GM19467 (cell line): ENCODE data around the gene WNT7A.
"Not testable (repeated sequence)": the region's sequence is repeated elsewhere in the genome, so short reads cannot be mapped to it uniquely, and the experiment has no call there.

Experiments
- ATAC-seq: cut with Tn5 transposase; IDR thresholded peaks from one replicate; pipeline ENCODE4 v1.9.1; 2021; ENCODE audit warnings: mild to moderate bottlenecking, moderate library complexity; ENCODE audit not compliant: unreplicated experiment

Gene WNT7A

DNA sequence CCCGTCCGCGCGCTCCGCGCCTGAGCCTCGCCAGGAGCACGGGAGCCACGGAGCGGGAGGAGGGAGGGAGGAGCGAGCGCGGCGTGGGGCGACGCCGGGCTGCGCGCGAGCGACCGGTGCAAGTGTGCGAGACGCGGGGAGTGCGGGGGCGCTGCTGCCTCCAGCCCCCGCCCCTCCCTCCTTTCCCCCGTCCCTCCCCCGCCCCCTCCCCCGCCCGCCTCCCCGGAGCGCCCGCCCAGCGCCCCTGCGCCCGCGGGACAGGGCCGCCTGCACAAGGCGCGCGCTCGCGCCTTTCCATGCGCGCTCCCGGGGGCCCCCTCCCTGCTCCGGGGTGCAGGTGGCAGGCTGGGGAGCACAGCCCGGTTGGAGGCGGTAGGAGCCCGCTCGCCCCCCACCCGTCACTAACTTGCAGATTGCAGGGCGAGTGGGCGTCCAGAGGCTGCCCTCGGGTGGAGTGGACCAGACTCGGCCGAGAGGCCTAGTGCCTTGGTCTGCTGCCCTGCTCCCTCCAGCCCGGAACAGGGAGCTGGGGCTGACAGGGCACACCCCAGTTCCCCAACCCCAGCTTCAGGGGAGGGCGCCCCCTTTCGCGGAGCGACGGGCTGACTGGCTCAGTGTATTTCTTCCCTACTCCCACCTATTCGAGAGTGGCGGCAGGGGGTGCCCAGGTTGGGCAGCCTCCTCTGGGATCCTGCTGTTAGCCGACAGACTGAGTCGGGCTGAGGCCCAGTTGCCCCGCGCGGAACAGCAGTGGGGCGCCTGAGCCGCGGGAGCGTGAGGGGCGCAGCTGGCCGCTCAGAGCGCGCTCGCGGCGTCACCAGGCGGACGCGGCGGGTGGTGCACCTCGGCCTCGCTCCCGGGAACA lies at the start of gene WNT7A:
Gene WNT7A (minus strand): TSS at position 126 of the 865 bp plus-strand sequence. CDS start 255 bp downstream, outside the sequence.
- ATAC-seq: no peak

DNA sequence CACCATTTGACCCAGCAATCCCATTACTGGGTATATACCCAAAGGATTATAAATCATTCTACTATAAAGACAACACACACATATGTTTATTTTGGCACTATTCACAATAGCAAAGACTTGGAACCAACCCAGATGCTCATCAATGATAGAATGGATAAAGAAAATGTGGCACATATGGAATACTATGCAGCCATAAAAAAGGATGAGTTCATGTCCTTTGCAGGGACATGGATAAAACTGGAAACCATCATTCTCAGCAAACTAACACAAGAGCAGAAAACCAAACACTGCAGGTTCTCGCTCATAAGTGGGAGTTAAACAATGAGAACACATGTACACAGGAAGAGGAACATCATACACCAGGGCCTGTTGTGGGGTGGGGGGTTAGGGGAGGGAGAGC lies 48.9 kb upstream of the WNT7A start:
- ATAC-seq: not testable (repeated sequence)

DNA sequence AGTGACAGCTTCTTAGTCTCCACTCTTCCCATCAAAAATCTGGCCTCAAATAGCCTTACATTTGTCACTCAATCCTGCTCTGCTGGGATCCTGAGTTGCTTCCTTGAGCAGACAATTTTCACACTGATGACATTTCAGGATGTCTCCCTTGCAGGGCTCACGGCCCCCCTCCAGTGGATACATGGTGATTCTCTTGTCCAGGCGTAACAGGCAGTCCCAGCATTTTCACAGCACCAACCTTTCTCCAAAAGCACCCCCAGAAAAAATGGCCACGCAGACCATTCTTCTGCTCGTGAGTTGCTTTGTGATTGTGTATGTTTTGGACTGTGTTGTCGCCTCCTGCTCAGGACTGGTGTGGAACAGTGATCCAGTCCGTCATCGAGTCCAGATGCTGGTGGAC lies 47.4 kb upstream of the WNT7A start:
- ATAC-seq: no peak

DNA sequence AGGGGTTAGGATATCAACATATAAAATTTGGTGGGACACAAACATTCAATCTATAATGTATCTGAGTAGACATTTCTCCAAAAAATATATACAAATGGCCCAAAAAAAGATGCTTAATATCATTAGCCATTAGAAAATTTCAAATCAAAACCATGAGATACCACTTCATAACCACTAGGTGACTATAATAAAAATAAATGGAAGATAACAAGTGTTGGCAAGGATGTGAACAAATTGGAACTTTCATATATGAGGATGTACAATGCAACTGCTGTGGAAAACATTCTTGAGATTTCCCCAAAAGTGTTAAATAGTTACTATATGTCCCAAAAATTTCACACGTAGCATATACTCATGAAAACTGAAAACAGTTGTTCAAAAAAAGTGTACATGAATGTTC lies 36.5 kb upstream of the WNT7A start:
- ATAC-seq: no peak

DNA sequence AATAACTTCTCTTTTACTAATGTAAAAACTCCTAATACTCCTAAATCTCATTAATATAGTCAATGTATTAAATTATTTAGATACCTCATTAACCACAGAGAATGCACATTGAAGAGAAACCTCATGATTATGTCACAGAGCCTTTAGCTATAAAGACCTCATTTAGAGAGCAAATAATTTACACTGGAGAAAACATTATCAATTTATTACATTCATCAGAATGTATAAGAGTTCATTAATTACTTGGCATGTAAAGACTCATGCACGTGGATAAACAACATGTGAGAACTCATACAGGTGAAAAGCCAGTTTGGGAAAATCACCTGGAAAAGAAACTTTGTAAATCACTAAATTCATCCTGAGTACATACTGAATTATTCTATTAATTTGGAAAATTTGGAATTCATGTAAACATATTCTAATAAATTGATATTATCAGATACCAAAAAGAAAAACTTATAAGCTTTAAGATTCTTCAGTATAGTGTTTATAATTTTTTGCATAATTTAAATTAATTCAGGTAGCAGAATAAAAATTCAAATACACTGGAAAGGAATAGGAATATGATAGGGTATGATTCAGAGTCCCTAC lies 22.9 kb upstream of the WNT7A start:
- no peak for ATAC-seq

DNA sequence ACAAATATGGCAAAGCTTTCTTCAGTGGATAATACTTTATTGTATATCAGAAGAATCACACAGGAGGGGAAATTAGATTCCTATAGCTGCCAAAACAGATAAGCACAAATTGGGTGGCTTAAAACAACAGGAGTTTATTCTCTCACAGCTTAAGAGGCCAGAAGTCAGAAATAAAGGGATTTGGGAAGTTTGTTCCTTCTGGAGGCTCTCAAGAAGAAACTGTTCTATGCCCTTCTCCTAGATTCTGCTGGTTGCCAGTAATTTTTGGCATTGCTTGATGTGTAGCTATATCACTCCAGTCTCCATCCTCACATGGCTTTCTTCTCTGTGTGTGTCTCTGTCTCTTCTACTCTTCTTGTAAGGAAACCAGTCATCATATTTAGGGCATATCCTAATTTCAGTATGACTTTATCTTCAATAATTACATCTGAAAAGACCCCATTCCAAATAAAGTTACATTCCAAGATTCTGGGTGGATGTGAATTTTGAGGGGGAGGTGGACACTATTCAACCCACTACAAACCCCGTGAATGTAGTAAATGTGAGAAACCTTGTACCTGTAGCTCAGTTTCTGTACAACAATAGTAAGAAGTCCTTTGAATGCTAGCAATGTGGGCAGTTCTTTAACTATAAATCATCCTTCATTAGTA lies 22.2 kb upstream of the WNT7A start:
- ATAC-seq: no peak

DNA sequence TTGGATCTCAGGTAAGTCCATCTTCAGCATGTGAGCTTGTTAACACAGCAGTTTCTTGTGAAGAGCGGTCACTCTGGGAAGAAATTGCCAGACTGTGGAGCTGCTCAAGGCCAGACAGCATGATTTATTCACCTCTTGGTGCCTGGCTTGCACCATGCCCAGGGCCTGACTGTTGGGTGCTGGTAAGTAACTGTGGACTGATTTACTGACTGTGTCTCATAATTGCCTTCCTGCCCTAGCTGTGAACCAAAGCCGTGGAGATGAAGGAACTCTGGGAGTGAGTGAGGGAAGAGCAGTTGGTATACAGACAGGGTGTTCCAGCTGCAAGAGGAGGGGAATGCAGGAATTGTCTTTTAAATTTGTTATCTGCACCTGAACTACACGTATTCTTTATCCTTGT lies 18.5 kb upstream of the WNT7A start:
- ATAC-seq: no peak

DNA sequence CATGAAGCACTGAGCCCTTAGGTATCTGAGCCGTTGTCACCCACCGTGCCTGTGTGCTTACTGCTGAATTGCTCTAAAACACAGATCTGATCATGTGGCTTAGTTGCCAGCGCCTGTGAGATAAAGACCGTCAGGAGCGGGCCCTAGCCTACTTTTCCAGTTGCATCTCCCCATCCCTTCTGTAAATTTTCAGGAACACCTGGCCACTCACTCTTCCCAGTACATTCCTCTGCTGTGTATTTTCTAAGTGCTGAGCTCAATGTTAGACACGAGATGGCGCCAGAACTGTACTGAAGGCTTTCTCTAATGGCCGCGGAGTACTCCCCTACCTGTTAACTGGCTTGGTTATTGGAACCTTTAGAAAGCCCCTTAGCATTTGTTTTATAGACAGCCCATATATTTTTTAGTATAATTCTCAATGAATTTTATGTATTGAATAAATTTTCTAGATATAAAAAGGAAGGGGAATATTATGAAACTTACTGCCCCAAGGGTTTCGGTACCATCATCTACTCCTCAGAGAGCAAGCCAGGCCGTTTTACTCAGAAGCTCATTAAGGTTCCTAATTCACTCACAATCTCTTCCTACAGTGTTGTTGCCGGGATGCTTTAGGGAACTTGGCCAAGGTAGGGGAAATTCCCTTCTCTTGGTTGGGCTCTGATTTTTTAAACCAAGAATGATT lies 16.7 kb upstream of the WNT7A start:
- ATAC-seq: no peak

DNA sequence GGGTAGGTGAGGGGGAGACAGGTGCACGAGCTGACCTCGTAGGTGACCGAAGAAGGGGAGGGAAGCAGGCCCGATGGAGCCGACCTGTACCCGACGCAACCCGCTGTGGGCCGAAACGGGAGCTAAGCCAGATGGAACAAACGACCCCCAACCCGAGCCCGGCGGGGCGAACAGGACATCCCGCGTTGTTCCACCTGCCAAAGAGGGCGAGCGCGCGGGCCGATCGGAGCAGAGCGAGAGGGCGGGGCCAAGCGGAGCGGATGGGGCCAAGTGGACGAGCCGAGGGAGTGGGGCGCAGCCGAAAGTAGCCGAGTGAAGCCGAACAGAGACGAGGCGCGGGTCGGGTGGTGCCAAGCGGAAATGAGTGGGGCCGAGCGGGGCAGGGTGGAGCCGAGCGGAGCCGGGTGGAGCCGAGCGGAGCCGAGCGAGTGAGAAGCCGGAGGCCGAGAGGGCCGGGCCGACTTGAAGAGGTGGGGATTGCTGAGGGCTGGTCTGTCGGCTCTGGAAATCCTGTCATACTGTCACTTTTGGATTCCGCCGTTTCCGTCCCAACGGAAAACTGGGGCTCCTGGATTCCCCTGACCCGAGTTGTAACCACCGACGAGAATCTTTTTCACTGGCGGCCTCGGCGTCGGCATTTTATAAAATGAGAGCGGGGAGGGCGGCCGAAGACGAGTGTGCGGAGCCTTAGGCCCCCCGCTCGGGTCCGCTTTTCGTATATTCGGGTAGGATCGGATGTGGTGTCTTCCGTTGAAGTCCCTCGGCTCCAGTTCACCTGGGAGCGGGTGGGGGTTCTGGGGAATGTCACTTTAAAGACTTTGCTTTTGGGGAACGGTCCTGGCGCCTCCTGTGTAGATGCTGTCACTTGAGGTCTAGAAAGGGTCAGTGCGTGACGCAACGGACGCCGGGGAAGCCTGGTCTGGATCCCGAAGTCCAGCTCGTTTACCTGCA lies 15.6 kb upstream of the WNT7A start:
- ATAC-seq: peak; percentile 98

DNA sequence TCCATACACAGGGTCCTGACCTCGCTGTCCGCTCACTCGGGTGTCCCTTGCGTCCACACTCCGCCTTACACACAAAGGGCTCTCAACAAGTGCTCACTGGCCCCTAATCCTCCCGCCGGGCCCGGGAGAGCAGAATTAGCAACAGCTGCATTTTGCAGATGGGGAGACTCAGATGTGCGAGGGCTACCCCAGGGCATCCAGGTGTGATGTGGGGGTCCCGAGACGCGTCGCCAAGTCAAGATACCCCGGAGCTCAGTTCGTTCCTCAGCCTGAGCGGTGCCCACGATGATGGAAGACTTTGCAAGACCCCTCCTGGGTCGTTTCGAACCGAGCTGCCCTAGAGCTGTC lies 14.9 kb upstream of the WNT7A start:
- no peak for ATAC-seq

DNA sequence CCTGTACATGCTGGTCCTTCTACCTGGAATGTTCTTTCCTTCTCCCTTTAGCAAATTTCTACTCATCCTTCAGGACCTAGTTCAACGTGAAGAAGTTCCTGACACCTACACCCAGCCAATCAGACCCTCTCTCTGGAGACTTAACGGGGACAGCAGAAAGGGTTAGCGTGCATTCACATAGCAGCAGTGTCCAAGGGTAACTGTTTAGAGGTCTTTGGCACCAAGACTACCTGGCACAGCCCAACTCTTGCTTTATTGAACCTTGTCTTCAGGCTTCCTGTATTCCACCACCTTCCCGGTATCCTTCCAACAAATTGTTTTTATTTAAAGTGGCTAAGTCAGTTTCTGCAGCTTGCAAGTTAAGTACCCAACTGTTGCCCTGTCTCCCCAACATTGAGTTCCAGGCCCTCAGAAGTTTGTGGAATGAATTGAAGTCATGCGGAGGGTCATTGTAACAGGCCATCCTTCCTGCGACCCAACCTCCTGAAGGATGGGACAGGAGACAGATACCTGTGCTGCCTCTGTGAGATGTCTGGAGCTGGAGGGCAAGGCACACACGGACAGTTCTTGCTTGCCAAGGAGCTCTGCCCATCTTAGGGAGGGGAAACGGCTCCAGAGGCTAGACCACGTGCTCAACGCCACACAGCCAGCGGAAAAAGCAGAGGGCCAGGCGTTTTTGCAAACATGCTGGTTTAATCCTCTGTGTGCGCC lies 14.4 kb upstream of the WNT7A start:
- ATAC-seq: no peak

DNA sequence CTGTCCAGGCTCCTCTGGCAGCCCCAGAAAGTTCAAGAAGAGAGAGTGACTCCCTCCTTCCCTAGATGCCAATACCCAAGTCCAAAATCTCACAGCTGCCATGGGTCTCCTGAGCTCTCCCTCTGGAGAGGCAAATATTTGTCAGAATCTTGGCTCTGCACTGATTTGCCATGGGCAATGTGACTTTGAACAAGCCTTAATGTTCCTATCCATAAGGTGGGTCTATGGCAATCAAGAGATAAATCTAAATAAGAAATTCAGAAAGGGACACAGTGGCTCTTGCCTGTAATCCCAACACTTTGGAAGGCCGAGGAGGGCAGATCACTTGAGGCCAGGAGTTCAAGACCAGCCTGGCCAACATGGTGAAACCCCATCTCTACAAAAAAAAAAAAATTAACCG lies 12.4 kb upstream of the WNT7A start:
- no peak for ATAC-seq

DNA sequence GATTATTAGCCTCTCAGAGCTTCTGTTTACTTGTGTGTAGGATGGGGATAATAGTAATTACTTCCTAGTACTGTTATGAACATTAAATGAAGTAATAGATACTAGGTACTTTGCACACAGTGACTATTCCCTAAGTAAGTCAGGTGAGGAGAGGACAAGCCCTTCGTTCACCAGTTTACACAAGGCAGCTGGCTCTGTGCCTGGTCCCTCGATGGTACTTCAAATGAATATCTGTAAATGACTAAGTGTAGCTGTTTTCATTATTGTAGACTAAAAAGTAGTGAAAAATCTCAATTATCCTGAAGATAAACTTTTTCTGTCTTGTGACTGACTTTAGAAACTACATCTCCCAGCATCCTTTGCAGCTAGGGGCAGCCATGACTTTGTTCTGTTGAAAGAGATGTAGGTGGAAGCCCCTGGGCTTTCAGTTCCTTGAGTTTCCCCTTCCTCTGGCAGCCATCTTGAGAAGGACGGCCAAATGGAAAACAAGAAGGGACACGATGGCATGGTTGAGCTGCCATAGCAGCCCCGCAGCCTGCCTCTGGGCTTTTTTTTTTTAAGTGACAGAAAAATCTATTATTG lies 11.7 kb upstream of the WNT7A start:
- no peak for ATAC-seq

DNA sequence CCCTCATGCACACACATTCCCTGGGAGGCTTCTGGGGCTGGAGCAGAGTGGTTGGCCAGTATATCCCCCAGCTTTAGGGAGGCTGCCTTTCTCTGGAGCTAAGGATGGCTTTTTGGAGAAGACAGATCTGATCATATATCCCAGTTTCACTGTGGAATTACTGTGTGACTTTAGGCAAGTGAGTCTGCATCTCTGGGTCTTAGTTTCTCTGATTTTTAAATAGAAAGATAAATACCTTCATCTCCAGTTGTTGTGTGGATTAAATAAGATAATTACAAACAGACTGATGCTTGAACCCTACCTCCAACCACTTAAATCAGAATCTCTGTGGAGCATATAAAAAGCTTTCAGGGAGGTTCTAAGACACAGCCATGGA lies 11.1 kb upstream of the WNT7A start:
- no peak for ATAC-seq

DNA sequence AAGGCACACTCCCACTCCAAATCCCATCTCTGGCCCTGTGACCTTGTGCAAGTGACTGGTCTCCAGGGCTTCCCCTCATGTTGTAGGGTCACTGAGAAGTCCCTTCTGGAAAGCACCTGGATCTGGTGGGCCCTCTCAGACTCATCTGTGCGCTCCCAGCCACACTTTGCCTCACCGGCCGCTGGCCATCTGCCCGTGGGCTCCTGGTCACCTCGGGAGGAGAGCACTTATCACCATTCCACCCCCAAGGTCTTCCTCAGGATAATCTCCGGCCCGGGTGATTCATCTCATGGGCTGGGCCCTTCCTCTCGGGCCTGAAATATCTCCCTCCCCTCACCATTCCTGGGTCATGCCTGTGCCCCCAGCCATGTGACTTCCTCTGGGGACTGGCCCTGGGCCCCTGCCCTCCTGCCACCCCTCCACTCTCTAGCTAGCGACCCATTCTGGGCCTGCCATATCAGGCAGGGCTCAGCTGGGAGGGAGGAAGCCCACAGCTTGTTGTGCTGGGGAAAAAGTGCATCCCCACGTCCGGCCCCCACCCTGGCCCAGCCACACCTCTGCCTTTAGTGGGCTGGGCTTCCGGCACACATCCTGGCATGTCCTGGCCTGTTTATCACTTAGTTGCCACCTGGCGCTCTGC lies 10.6 kb upstream of the WNT7A start:
- no peak for ATAC-seq

DNA sequence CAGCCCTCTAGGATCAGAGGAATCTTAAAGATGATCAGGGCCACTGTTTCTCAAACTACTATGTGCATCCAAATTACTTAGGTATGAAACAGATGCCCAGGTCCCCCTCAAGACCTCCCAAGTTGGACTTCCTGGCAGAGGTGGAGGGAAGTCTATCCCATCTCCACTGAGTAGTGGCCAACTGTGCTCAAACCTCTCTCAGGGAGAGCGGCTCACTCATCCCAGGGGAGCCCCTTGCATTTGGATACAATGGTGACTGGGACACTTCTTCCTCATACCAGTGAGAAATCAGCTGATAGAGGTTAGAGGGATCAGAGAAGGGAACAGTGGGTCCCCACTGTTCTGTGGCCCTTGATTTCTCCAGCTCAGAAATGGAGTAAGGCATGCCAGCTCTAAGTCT lies 8.7 kb upstream of the WNT7A start:
- ATAC-seq: no peak

DNA sequence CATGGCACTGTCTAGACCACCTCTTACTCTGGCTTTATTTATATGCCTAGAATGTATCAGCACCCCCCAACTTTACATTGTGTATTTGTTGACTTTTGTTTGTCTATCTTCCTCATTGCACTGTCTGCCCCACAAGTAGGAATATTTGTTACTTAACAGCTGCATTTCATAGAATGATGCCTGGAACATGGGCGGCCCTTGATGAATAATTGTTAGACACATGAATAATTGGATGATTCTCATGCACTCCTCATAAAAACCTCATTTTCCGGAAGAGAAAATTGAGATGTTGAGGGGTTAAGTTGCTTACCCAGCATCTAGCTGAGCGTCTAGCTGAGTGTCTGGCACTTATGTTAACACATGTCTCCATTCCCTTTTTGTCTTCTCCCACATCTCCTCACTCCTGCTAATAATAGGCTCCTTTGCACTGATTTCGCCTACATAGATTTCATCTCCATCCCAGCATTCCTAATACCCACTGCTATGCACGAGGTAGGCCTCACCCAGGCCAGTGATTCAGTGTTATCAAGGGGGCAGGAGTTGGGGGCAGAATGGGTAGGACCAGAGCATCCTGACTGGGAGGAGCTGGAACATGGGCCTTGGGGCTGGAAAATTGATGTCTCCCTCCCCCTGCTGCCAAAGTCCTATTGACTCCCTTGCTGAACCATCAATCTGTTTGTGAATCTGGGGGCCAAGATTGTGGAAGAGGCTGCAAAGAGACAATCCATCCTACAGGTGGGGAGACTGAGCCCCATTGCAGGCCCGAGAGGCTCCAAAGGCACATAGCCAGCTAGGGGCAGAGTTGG lies 7.8 kb upstream of the WNT7A start:
- ATAC-seq: no peak

DNA sequence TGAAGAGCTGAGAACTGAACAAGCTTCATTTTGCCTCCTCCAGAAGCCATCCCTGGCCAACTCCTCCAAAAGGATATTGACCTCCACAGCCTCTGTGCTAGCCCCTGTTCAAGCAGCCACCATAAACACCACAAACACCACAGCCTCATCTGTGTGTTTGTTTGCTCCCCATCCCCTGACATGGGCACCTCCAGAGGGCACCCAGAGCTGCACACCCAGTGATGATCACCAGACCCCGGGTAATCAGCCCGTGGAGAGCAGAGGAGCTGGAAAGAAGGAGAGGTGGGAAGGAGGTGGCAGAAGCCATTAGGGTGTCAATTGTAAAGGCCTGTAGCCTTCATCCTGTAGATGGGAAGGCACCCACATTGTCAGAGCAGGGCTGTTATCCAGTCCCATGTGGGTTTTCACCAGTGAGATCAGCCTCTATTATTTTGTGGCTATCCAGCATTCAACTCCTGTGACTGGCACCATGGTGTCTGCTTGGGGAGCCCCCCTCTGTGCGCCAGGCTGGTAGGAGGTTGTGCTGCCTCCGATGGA lies 6.8 kb upstream of the WNT7A start:
- no peak for ATAC-seq
